Activated naive CD4-positive, alpha-beta T cell treated with anti-CD3 and anti-CD28 coated beads, Interleukin-2, amount 10 ng/mL, durations not matched to agents 7 days and 5 days (primary cell): ENCODE measurements around the gene CUL1.
A peak's percentile ranks its signal among the peaks of the same experiment; 100 is the strongest.

Experiments used
- CTCF ChIA-PET: fragments of 350-600 bp; sonication (Branson Sonifier 250); formaldehyde crosslinking; loops from one replicate; lab custom pipeline; 2021; ENCODE audit warnings: antibody characterized with exemption; lab: Charles Lee
- DNase-seq: peaks from one replicate; pipeline ENCODE4 v3.0.0-alpha.2; 2020
- H3K27ac Mint-ChIP-seq: one replicate; pipeline ENCODE4 v1.8.0; 2021; ENCODE audit warnings: mild to moderate bottlenecking, moderate library complexity, mixed read lengths
- H3K27me3 Mint-ChIP-seq: one replicate; pipeline ENCODE4 v1.8.0; 2021; ENCODE audit warnings: mild to moderate bottlenecking, mixed read lengths
- H3K36me3 Mint-ChIP-seq: one replicate; pipeline ENCODE4 v1.8.0; 2021; ENCODE audit warnings: mixed read lengths
- H3K4me1 Mint-ChIP-seq: one replicate; pipeline ENCODE4 v1.8.0; 2021; ENCODE audit warnings: mixed read lengths
- H3K4me3 Mint-ChIP-seq: one replicate; pipeline ENCODE4 v1.8.0; 2021; ENCODE audit warnings: mild to moderate bottlenecking, moderate library complexity, mixed read lengths
- H3K9me3 Mint-ChIP-seq: one replicate; pipeline ENCODE4 v1.8.0; 2021; ENCODE audit warnings: mixed read lengths

CUL1 gene

GRCh38 chr7:148735967-148736366 is 37.3 kb downstream of the CUL1 start:
- Mint-ChIP-seq H3K36me3 (peaks cover 61% of the 10 kb centered on the region), H3K4me1 (peaks cover 6% of the 10 kb centered on the region), H3K9me3 (no peaks in the 10 kb centered on the region), H3K27me3 (no peaks in the 10 kb centered on the region), H3K27ac (no peak overlapping the region), H3K4me3 (no peak overlapping the region)
- DNase-seq = no peak
- CTCF ChIA-PET = no interaction called here

GRCh38 chr7:148738737-148739535 is 40.2 kb downstream of the CUL1 start:
- Mint-ChIP-seq H3K27me3 (no peaks in the 10 kb centered on the region), H3K36me3 (peaks cover 64% of the 10 kb centered on the region), H3K27ac (no peak overlapping the region), H3K4me1 (peaks cover 2% of the 10 kb centered on the region), H3K4me3 (no peak overlapping the region), H3K9me3 (peaks cover 6% of the 10 kb centered on the region)
- CTCF ChIA-PET = no interaction called here
- no peak for DNase-seq

- peaks cover 11% of the 10 kb centered on the region for H3K9me3 Mint-ChIP-seq
- peaks cover 6% of the 10 kb centered on the region for H3K4me1 Mint-ChIP-seq
- DNase-seq = no peak
- peaks cover 51% of the 10 kb centered on the region for H3K36me3 Mint-ChIP-seq
- CTCF ChIA-PET = interaction anchor here (2.3 kb wide), 1 partner anchor 23 kb away, joined by 4 read pairs; no protein-coding TSS in a partner anchor
- no peak overlapping the region for H3K27ac Mint-ChIP-seq
- no peaks in the 10 kb centered on the region for H3K27me3 Mint-ChIP-seq
- H3K4me3 Mint-ChIP-seq = no peak overlapping the region
Observed at GRCh38 chr7:148746135-148746534, 47.4 kb downstream of the CUL1 start.

- H3K9me3 Mint-ChIP-seq = peaks cover 5% of the 10 kb centered on the region
- CTCF ChIA-PET = interaction anchor here (0.9 to 2.3 kb wide), 2 partner anchors 22 to 206 kb away, joined by 3 to 4 read pairs; no protein-coding TSS in a partner anchor
- no peak for DNase-seq
- no peak overlapping the region for H3K4me3 Mint-ChIP-seq
- peaks cover 4% of the 10 kb centered on the region for H3K4me1 Mint-ChIP-seq
- H3K36me3 Mint-ChIP-seq = peaks cover 45% of the 10 kb centered on the region
- no peak overlapping the region for H3K27ac Mint-ChIP-seq
- no peaks in the 10 kb centered on the region for H3K27me3 Mint-ChIP-seq
Observed at GRCh38 chr7:148747274-148747673, 48.6 kb downstream of the CUL1 start.

- no peak for DNase-seq
- no peak overlapping the region for H3K27ac Mint-ChIP-seq
- H3K36me3 Mint-ChIP-seq = peaks cover 28% of the 10 kb centered on the region
- no peaks in the 10 kb centered on the region for H3K4me1 Mint-ChIP-seq
- peaks cover 5% of the 10 kb centered on the region for H3K9me3 Mint-ChIP-seq
- no peak overlapping the region for H3K4me3 Mint-ChIP-seq
- H3K27me3 Mint-ChIP-seq = no peaks in the 10 kb centered on the region
- CTCF ChIA-PET = no interaction called here
Observed at GRCh38 chr7:148750442-148751355, 52.0 kb downstream of the CUL1 start.

GRCh38 chr7:148753224-148753623 is 54.5 kb downstream of the CUL1 start:
- H3K27ac Mint-ChIP-seq = no peak overlapping the region
- DNase-seq = no peak
- no peaks in the 10 kb centered on the region for H3K4me1 Mint-ChIP-seq
- H3K27me3 Mint-ChIP-seq = no peaks in the 10 kb centered on the region
- H3K36me3 Mint-ChIP-seq = peaks cover 33% of the 10 kb centered on the region
- CTCF ChIA-PET = interaction anchor here (1.1 to 1.2 kb wide), 2 partner anchors 10 to 31 kb away, joined by 3 read pairs; no protein-coding TSS in a partner anchor
- H3K9me3 Mint-ChIP-seq = peaks cover 5% of the 10 kb centered on the region
- no peak overlapping the region for H3K4me3 Mint-ChIP-seq

- H3K36me3 Mint-ChIP-seq = peaks cover 29% of the 10 kb centered on the region
- H3K4me1 Mint-ChIP-seq = no peaks in the 10 kb centered on the region
- peaks cover 5% of the 10 kb centered on the region for H3K9me3 Mint-ChIP-seq
- no peak overlapping the region for H3K4me3 Mint-ChIP-seq
- CTCF ChIA-PET = no interaction called here
- DNase-seq = no peak
- H3K27ac Mint-ChIP-seq = no peak overlapping the region
- H3K27me3 Mint-ChIP-seq = no peaks in the 10 kb centered on the region
Observed at GRCh38 chr7:148754912-148755311, 56.2 kb downstream of the CUL1 start.

- CTCF ChIA-PET = no interaction called here
- Mint-ChIP-seq H3K4me3 (no peak overlapping the region), H3K27me3 (no peaks in the 10 kb centered on the region), H3K4me1 (no peaks in the 10 kb centered on the region), H3K9me3 (no peaks in the 10 kb centered on the region), H3K36me3 (peaks cover 36% of the 10 kb centered on the region), H3K27ac (peak overlapping the region; percentile 26)
- no peak for DNase-seq
Observed at GRCh38 chr7:148761499-148762278, 63.0 kb downstream of the CUL1 start.

GRCh38 chr7:148763622-148764021 is 64.9 kb downstream of the CUL1 start:
- Mint-ChIP-seq H3K9me3 (no peaks in the 10 kb centered on the region), H3K36me3 (peaks cover 34% of the 10 kb centered on the region)
- CTCF ChIA-PET = interaction anchor here (0.7 to 1.1 kb wide), 2 partner anchors 11 to 65 kb away, joined by 3 read pairs; partner anchors contain the start of gene CUL1

GRCh38 chr7:148770004-148770403 is 71.3 kb downstream of the CUL1 start:
- CTCF ChIA-PET = interaction anchor here (1.7 kb wide), 1 partner anchor 23 kb away, joined by 4 read pairs; no protein-coding TSS in a partner anchor
- peaks cover 30% of the 10 kb centered on the region for H3K4me1 Mint-ChIP-seq
- H3K4me3 Mint-ChIP-seq = no peak overlapping the region
- no peak for DNase-seq
- H3K9me3 Mint-ChIP-seq = no peaks in the 10 kb centered on the region
- peaks cover 44% of the 10 kb centered on the region for H3K36me3 Mint-ChIP-seq
- H3K27me3 Mint-ChIP-seq = no peaks in the 10 kb centered on the region
- no peak overlapping the region for H3K27ac Mint-ChIP-seq

More at GRCh38 chr7:148763622-148764021, 64.9 kb downstream of the CUL1 start:
- DNase-seq = no peak
- Mint-ChIP-seq H3K27me3 (no peaks in the 10 kb centered on the region), H3K4me1 (no peaks in the 10 kb centered on the region), H3K4me3 (no peak overlapping the region), H3K27ac (no peak overlapping the region)

- H3K36me3 Mint-ChIP-seq = peaks cover 53% of the 10 kb centered on the region
- H3K27me3 Mint-ChIP-seq = no peaks in the 10 kb centered on the region
- H3K4me1 Mint-ChIP-seq = peaks cover 34% of the 10 kb centered on the region
- CTCF ChIA-PET = interaction anchor here (1.1 to 2.2 kb wide), 2 partner anchors 191 to 194 kb away, joined by 3 to 8 read pairs; no protein-coding TSS in a partner anchor
- no peak for DNase-seq
- no peaks in the 10 kb centered on the region for H3K9me3 Mint-ChIP-seq
- H3K27ac Mint-ChIP-seq = peak overlapping the region; percentile 88
- H3K4me3 Mint-ChIP-seq = no peak overlapping the region
Observed at GRCh38 chr7:148772297-148773089, 73.8 kb downstream of the CUL1 start.

GRCh38 chr7:148773334-148773733 is 74.6 kb downstream of the CUL1 start:
- H3K36me3 Mint-ChIP-seq = peaks cover 48% of the 10 kb centered on the region
- peaks cover 34% of the 10 kb centered on the region for H3K4me1 Mint-ChIP-seq
- peak; percentile 70 for DNase-seq
- H3K4me3 Mint-ChIP-seq = peak overlapping the region; percentile 6
- peak overlapping the region; percentile 88 for H3K27ac Mint-ChIP-seq
- CTCF ChIA-PET = interaction anchor here (1.1 to 2.2 kb wide), 3 partner anchors 55 to 193 kb away, joined by 3 to 8 read pairs (median 3); no protein-coding TSS in a partner anchor
- no peaks in the 10 kb centered on the region for H3K27me3 Mint-ChIP-seq
- H3K9me3 Mint-ChIP-seq = no peaks in the 10 kb centered on the region

GRCh38 chr7:148774471-148774870 is 75.8 kb downstream of the CUL1 start:
- Mint-ChIP-seq H3K4me3 (no peak overlapping the region), H3K4me1 (peaks cover 34% of the 10 kb centered on the region), H3K36me3 (peaks cover 51% of the 10 kb centered on the region), H3K9me3 (no peaks in the 10 kb centered on the region), H3K27ac (peak overlapping the region; percentile 8), H3K27me3 (no peaks in the 10 kb centered on the region)
- no peak for DNase-seq
- CTCF ChIA-PET = interaction anchor here (1.3 to 2.2 kb wide), 3 partner anchors 56 to 199 kb away, joined by 3 to 8 read pairs (median 8); no protein-coding TSS in a partner anchor
